Pancreas (tissue), 10 donors: ENCODE results near the gene P3H1. TPM values are rescaled to one million over a fixed set of nuclear protein-coding genes. Genes with fewer than 3 reads are reported as not detected.

Source experiments
- ATAC-seq, 4 donors: fragments of 200-7000 bp; cut with Tn5 transposase; one replicate each; pipeline versions ENCODE4 v1.8.0 to v1.9.1; 2020; ENCODE audit warnings: mild to moderate bottlenecking in 4 of 4, moderate library complexity in 4 of 4
- DNase-seq, 6 donors: peaks; one replicate each; pipeline ENCODE4 v3.0.0-alpha.2; 2020
- FAIRE-seq: peaks from 2 replicates; lab custom pipeline; 2012; peaks lifted over from hg19 to GRCh38; lab: Jason Lieb, UNC
- H3K27ac ChIP-seq, 4 donors: fragments of 200-600 bp; sonication (generic); 1 replicate in 3 of 4; 2 replicates in 1 of 4; pipeline versions ENCODE4 v1.5.0 to v1.8.0; 2020
- H3K27me3 ChIP-seq, 4 donors: fragments of 200-600 bp; one replicate each; pipeline ENCODE4 v1.8.0; 2021
- H3K36me3 ChIP-seq, 3 donors: fragments of 200-600 bp; sonication (generic) in 1 of 3; one replicate each; pipeline versions ENCODE4 v1.5.0 to v1.8.0; 2020 to 2021
- H3K4me1 ChIP-seq, 3 donors: fragments of 200-600 bp; one replicate each; pipeline ENCODE4 v1.8.0; 2021
- H3K4me3 ChIP-seq, 4 donors: fragments of 200-600 bp; sonication (generic) in 2 of 4; one replicate each; pipeline versions ENCODE4 v1.5.0 to v1.8.0; 2020 to 2021
- H3K9me3 ChIP-seq, 4 donors: fragments of 200-600 bp; one replicate each; pipeline ENCODE4 v1.8.0; 2021
- CTCF ChIP-seq, 4 donors: fragments of 200-600 bp; sonication (generic) in 3 of 4; IDR thresholded peaks; one replicate each; pipeline versions ENCODE4 v1.5.0 to v1.8.0; 2021; ENCODE audit warnings: antibody characterized with exemption in 4 of 4
- WGBS, 2 donors: extraction: QIAGEN DNeasy Blood & Tissue Kit; methylation state at CpG; one replicate each; pipeline ENCODE4 v1.1.7; 2013; 5-methylcytosine and 5-hydroxymethylcytosine counted together
- intact Hi-C, 3 donors: fragments of 100-400 bp; cut with DNase I; formaldehyde crosslinking; loops; one replicate each; pipeline versions ENCODE4 v1.11.1 to v1.14.2; 2022
- polyA plus RNA-seq, 2 donors: library from polyadenylated mRNA; stranded (reverse); fragments of 200-250 nt; gene quantifications; one replicate each; pipeline ENCODE4 v1.2.3, GENCODE V29; 2013
- total RNA-seq, 6 donors: library from RNA; stranded (reverse); fragmentation: NEBNext Ultra II Directional in 4 of 6; extraction: Animal tissue kit (Norgen Biotek cat#: 25700) in 4 of 6; gene quantifications; one replicate each; pipeline versions ENCODE4 v1.2.1 to v1.2.4, GENCODE V29; 2021 to 2023
- donor health status: healthy with polysubstance abuse.
- donor health status: DM: no; HTN: no; CAD: no; lungs with moderate emphysema.
- donor health status: DM: no; HTN: no; CAD: no.
- donor health status: control.
- donor health status: control.
- donor health status: Bipolar disorder and iron deficiency.
- donor health status: DM: yes; HTN: yes; CAD: no.
- donor health status: DM: no; HTN: no; CAD: no.
- donor health status: DM: no; HTN: no; CAD: no.
- donor health status: DM: yes; HTN: yes; CAD: no.

P3H1 gene
- total and polyA plus RNA-seq, 8 donors = 6.8 to 37.0 (median 14.0) TPM

DNA sequence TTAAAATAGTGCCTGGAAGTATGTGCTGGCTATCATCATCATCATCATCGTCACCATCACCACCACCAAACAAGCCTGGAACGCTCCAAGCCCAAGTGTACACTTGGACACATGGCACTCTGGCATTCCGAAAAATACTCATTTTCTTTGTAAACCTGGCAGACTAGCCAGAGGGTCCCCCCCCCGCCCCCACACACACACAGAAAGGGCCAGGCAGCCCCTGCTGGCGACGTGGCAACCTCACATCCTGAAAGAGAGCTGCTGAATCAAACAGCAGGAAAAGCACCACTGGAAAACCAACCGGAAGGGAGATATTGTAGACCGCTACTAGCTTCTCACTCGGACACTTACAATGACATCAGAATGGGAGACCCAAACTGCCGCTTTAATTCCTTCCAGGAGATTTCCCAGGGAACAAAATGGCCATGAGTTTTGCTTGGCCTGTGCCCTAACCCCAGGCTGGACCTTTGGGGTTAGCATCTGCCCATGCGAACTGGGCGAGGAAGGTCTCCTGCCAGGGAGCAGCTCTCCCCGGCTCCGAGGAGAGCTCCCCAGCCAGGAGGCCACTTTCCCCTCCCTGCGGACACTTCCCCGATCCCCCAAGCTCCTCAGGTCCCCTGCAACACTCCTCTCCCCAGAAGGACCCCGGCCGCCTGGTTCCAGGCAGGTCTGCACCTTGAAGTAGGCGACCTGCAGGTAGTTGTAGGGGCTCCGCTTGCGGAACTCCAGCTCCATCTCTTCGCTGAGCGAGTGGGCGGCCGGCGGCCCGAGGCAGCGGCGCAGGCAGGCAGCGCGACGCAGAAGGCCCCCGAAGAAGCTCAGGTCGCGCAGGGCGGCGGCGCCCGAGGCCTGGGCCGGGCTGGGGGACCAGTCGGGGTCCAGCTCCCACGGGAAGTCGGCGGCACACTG lies 742 bp downstream of the P3H1 start:
- FAIRE-seq (no peak), DNase-seq (peak in 5 of 6 donors; percentile 21 to 85 (median 35)), ATAC-seq (peak in 3 of 4 donors; percentile 3 to 40 (median 26))
- intact Hi-C loops = no loop called here
- H3K4me3 ChIP-seq = peak overlapping the region; percentile 96 to 98 (median 96)
- no peaks in the 10 kb centered on the region for H3K36me3 ChIP-seq
- H3K4me1 ChIP-seq = peaks cover 0 to 19% (median 11%) of the 10 kb centered on the region in 3 donors
- no peaks in the 10 kb centered on the region for H3K27me3 ChIP-seq
- 0 to 1% methylated on average over 37 to 44 of the region's 44 CpGs for WGBS, 2 donors
- H3K9me3 ChIP-seq = no peaks in the 10 kb centered on the region
- H3K27ac ChIP-seq = peak overlapping the region; percentile 57 to 83 (median 66)
- peak in 1 of 4 donors; percentile 22 for TF ChIP-seq CTCF (IDR thresholded peaks at IDR 0.05)

GRCh38 chr1:42765269-42765668 lies 1.6 kb downstream of the P3H1 start:
- no peak for DNase-seq
- FAIRE-seq = no peak
- ATAC-seq = no peak
- no peak for TF ChIP-seq CTCF (IDR thresholded peaks at IDR 0.05)
- 17 to 24% methylated on average over 7 of the region's 7 CpGs for WGBS, 2 donors
- peak overlapping the region in 1 of 4 donors; percentile 62 for H3K27ac ChIP-seq
- H3K4me1 ChIP-seq = peaks cover 0 to 19% (median 11%) of the 10 kb centered on the region in 3 donors
- H3K4me3 ChIP-seq = peak overlapping the region in 3 of 4 donors; percentile 96 to 98 (median 96)
- H3K27me3 ChIP-seq = no peaks in the 10 kb centered on the region
- intact Hi-C loops = no loop called here
- no peaks in the 10 kb centered on the region for H3K9me3 ChIP-seq
- H3K36me3 ChIP-seq = peaks cover 0 to 2% (median 0%) of the 10 kb centered on the region in 3 donors

DNA sequence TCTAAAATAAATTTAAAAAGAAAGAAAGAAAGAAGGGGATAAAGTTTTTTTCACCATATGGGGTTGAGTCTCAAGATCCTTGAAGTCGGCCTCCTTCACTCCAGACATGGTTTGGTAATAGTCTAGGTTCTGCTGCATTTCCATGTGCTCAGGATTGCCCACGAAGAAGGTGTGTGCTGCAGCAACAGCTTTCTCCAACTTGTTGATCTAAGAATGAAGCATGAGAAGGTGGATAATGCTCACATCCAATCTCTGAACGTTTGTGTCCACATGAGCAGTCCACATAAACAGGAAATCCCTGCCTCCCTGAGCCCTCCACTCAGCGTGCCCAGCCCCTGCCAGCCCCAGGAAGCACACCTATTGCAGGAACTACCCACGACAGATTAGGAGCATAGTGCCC lies 4.6 kb downstream of the P3H1 start:
- no peak for TF ChIP-seq CTCF (IDR thresholded peaks at IDR 0.05)
- DNase-seq (no peak), FAIRE-seq (no peak), ATAC-seq (no peak)
- no peaks in the 10 kb centered on the region for H3K27me3 ChIP-seq
- WGBS, 2 donors = 69 to 76% methylated on average over 5 of the region's 5 CpGs
- H3K4me1 ChIP-seq = peaks cover 0 to 8% (median 5%) of the 10 kb centered on the region in 3 donors
- intact Hi-C loops = no loop called here
- H3K36me3 ChIP-seq = peaks cover 0 to 10% (median 0%) of the 10 kb centered on the region in 3 donors
- H3K9me3 ChIP-seq = no peaks in the 10 kb centered on the region
- no peak overlapping the region for H3K4me3 ChIP-seq
- no peak overlapping the region for H3K27ac ChIP-seq

GRCh38 chr1:42761567-42761966 lies 5.3 kb downstream of the P3H1 start:
- no peak for TF ChIP-seq CTCF (IDR thresholded peaks at IDR 0.05)
- H3K4me3 ChIP-seq = no peak overlapping the region
- H3K9me3 ChIP-seq = no peaks in the 10 kb centered on the region
- peaks cover 0 to 10% (median 0%) of the 10 kb centered on the region in 3 donors for H3K36me3 ChIP-seq
- intact Hi-C loops = no loop called here
- no peaks in the 10 kb centered on the region for H3K27me3 ChIP-seq
- no peak overlapping the region for H3K27ac ChIP-seq
- no peak for DNase-seq
- H3K4me1 ChIP-seq = peaks cover 0 to 8% (median 5%) of the 10 kb centered on the region in 3 donors
- 91 to 94% methylated on average over 4 of the region's 4 CpGs for WGBS, 2 donors
- no peak for ATAC-seq
- no peak for FAIRE-seq
